GM18519 (cell line): ENCODE data around the gene NCKAP5L.

ENCODE experiments used
- ATAC-seq: cut with Tn5 transposase; IDR thresholded peaks from one replicate; pipeline ENCODE4 v1.9.1; 2021; ENCODE audit warnings: mild to moderate bottlenecking, moderate library complexity; ENCODE audit not compliant: unreplicated experiment, low FRiP score

NCKAP5L gene

GRCh38 chr12:49824895-49825294, 3.3 kb downstream of the NCKAP5L start:
- ATAC-seq: no peak

GRCh38 chr12:49824416-49824815, 3.8 kb downstream of the NCKAP5L start:
- no peak for ATAC-seq

GRCh38 chr12:49823951-49824350, 4.3 kb downstream of the NCKAP5L start:
- ATAC-seq: no peak

- no peak for ATAC-seq
Measured at GRCh38 chr12:49823350-49823749, 4.9 kb downstream of the NCKAP5L start.

GRCh38 chr12:49821373-49822287, 6.6 kb downstream of the NCKAP5L start:
- no peak for ATAC-seq

GRCh38 chr12:49819786-49820185, 8.4 kb downstream of the NCKAP5L start:
- no peak for ATAC-seq

GRCh38 chr12:49818241-49818895, 9.8 kb downstream of the NCKAP5L start:
- no peak for ATAC-seq

- no peak for ATAC-seq
Measured at GRCh38 chr12:49813131-49813530, 15.1 kb downstream of the NCKAP5L start.

GRCh38 chr12:49811961-49812401, 16.2 kb downstream of the NCKAP5L start:
- no peak for ATAC-seq

GRCh38 chr12:49811136-49811535, 17.1 kb downstream of the NCKAP5L start:
- ATAC-seq: no peak

- ATAC-seq: no peak
Measured at GRCh38 chr12:49809906-49810389, 18.3 kb downstream of the NCKAP5L start.

GRCh38 chr12:49809381-49809905, 18.8 kb downstream of the NCKAP5L start:
- ATAC-seq: no peak

GRCh38 chr12:49808686-49809380, 19.4 kb downstream of the NCKAP5L start:
- ATAC-seq: no peak

- no peak for ATAC-seq
Measured at GRCh38 chr12:49807991-49808580, 20.1 kb downstream of the NCKAP5L start.

GRCh38 chr12:49806877-49807276, 21.3 kb downstream of the NCKAP5L start:
- no peak for ATAC-seq

- no peak for ATAC-seq
Measured at GRCh38 chr12:49806321-49806813, 21.8 kb downstream of the NCKAP5L start.

GRCh38 chr12:49805409-49805808, 22.8 kb downstream of the NCKAP5L start:
- no peak for ATAC-seq

- no peak for ATAC-seq
Measured at GRCh38 chr12:49804821-49805220, 23.4 kb downstream of the NCKAP5L start.

GRCh38 chr12:49803693-49804450, 24.3 kb downstream of the NCKAP5L start:
- no peak for ATAC-seq
